Activated CD4-positive, alpha-beta T cell treated with anti-CD3 and anti-CD28 coated beads, Interleukin-2, Interleukin-4, amounts not matched to agents 100 ng/mL and 50 ng/mL, durations not matched to agents 16 hours and 8 hours (primary cell): ENCODE data around the gene UTP4.
A peak's percentile ranks its signal among the peaks of the same experiment; 100 is the strongest.

ENCODE experiments used
- DNase-seq: peaks from one replicate; pipeline ENCODE4 v3.0.0-alpha.2; 2020; ENCODE audit warnings: low spot score

UTP4 gene

GRCh38 chr16:69132424-69133252 lies at the start of gene UTP4, which contains the start of gene CHTF8:
TSS of gene UTP4 (plus strand) at chr16:69132649. CDS start at chr16:69133460, 811 bp downstream.
TSS of gene CHTF8 (minus strand) at chr16:69132588. CDS start at chr16:69121458, 11,130 bp downstream.
- peak; percentile 89 for DNase-seq

DNA sequence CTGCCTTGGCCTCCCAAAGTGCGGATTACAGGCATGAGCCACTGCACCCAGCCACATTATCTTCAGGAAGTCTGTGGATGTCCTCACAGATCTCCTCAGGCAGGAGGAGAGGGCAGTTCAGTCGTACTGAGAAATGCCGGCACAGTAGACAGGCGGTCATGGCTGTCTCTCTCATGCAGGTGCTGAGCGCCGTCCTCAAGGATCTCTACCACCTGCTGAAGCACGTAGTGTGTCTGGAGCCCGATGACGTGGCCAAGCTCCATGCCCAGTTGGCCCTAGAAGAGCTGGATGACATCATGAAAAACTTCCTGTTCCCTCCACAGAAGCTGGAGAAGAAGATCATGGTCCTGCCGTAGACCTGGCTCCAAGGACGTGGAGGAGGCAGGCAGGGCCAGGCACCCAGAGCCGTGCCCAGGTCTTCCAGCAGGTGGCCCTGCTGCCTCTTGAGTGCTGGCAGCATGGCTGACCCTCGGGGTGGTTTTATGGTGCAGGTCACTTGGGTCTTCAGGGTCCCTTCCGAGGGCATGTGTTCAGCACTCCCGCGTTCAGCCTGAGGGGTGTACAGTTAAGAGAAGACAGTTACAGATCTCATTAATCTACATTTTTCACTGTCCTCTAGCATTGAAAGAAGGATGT lies 49.0 kb upstream of the UTP4 start:
- no peak for DNase-seq

- DNase-seq = no peak
Observed at GRCh38 chr16:69084289-69084688, 48.2 kb upstream of the UTP4 start.

GRCh38 chr16:69085032-69085695 lies 47.3 kb upstream of the UTP4 start:
- no peak for DNase-seq

- no peak for DNase-seq
Observed at GRCh38 chr16:69087161-69087581, 45.3 kb upstream of the UTP4 start.

DNA sequence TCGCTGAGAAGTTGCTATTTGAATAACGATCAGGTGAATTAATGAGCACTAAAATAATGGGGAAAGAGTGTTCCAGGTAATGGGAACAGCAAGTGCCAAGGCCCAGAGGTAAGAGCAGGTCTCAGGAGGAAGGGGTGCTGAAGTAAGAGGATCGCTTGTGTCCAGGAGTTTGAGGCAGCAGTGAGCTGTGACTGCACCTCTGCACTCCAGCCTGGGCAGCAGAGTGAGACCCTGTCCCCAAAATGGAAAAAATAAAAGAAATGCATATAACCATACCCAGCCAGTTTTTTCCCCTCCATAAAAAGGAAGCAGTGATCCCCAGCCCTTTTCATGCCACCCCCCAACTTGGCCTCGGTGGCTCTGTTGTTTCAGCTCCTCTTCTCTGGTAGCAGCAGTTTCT lies 43.8 kb upstream of the UTP4 start:
- DNase-seq = no peak

- peak; percentile 82 for DNase-seq
Observed at GRCh38 chr16:69089091-69089910, 43.1 kb upstream of the UTP4 start.

DNA sequence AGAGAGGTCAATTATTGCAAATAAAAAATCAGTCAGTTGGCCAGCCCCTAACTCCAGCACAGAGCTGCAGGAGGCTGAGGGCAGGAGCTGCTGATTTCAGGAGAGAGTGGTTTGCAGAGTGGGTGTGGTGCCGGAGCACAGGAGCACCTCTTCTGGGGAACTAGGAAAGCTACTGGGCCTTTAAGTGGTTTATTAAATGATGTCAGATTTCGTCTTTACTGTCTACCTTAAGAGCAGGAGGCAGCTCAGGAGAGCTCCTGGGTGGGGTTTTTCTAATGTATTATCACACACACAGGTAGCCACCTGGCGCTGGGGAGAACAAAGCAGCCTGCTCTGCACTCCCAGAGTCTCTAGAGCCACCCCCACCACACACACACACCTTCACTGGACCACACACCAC lies 38.5 kb upstream of the UTP4 start:
- no peak for DNase-seq

GRCh38 chr16:69094501-69094900 lies 37.9 kb upstream of the UTP4 start:
- no peak for DNase-seq

DNA sequence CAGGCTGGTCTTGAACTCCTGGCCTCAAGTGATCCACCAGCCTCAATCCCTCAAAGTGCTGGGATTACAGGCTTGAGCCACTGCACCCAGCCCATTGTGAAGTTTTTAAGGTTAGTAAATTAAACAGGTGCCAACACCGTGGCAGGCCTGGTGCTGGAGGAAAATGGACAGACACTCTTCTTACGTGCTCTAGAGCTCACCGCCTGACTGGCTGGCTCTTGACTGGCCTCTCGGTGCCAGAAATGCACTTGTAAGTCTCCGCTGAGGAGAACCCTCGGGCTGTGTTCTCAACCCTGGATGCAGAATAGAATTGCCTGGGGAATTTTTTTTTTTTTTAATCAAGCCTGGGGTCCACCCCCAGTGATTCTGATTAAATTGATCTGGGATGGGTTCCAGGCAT lies 37.3 kb upstream of the UTP4 start:
- DNase-seq = no peak

DNA sequence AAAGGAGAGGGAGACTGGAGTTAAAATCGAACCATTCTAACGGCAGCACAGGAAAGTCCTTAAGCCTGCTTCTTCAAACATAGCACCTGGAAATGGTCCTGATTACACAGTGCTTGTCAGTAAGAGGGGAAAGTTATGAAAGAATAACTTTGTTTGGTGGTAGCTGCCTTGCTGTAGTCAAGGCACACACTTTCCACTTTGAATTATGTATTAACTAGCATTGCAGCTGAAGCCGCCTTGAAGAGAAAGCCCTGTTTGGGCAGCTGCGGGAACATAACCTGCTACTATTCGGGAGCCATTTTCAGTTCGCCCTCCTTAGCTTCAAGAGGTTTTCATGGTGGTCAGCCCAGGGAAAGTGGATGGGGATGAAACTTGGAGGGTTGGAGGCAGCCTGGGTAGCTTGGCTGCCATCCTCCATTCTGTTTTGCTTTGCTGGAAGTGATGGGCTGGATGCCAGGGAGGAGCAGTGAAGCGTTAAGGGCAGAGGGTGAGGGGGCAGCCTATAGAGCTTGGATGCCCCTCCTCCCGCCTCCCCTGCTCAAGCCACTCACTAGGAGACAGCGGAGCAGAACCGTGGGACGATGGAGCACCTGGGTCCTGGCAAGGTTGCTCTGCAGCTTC lies 32.3 kb upstream of the UTP4 start:
- DNase-seq = no peak

- peak; percentile 40 for DNase-seq
Observed at GRCh38 chr16:69105501-69106361, 26.7 kb upstream of the UTP4 start, which contains the start of gene HAS3. TSS of gene HAS3 (plus strand) at chr16:69105653. CDS start at chr16:69109396, 3,743 bp downstream.

DNA sequence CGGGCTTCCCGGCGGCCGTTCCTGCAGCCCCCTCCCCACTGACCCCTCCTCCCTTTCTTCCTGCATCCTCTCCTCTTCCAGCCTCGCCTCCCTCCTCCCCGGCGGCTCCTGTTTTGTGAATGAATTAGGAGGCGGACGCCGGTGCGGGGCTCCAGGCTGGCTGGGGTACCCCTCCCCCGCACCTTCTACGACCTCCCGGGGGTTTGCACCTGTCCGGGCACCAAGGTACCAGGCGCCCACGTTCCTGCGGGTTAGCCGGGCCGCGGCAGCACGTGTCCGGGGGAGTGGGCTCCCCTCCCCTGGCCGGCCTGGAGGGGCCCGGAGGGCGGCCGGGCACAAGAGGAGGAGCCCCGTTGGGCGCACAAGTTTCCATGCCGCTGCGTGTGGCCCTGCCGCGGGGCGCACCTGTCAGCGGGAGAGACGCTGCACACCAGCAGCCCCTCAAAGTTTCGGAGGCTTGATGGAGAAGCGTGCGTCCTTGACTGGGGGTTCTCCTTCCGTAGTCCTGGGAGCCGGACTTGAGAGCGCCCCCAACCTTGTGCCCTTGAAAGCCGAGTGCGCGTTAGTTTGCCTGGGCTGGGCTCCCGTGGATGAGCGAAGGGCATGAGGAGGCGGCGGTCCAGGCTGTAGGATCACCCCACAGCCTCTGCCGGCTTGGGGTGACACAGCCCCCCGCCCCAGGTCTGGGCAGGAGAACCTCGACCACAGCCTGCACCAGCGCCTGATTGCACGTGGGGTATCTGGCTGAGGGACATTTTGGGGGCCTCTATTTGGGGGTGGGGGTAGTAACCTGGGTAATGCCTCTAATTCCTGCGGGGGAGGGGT lies 25.7 kb upstream of the UTP4 start:
- DNase-seq = no peak

DNA sequence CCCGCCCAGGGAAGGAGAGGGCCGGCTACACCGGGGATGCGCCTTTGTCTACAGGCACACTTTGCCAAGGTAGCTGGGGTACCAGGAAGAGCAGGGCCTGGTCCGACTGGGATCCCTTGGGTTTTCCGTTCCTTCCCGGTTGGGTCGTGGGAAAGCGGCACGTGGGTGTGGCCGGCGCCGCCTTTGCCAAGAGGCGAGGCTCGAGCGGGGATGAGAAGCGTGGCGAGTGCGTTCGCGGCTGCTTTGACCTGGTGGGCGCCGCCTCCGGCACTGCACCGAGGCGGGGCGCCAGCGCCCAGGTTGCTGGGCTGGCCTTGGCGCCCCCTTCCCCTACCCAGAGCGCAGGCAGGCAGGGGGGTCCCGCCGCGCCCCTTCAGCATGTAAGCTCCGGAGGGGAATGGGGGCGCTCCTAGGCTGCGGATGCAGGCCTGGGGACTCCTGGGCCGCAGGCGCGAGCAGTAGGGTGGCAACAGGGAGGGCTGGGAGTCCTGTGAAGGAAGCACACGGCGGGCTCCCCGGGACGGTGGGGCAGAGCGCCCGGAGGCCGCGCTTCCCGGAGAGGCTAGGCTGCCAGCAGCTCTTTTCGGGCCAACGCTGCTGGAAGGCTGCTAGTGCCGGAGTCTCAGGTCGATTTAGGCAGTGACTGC lies 25.0 kb upstream of the UTP4 start:
- no peak for DNase-seq

DNA sequence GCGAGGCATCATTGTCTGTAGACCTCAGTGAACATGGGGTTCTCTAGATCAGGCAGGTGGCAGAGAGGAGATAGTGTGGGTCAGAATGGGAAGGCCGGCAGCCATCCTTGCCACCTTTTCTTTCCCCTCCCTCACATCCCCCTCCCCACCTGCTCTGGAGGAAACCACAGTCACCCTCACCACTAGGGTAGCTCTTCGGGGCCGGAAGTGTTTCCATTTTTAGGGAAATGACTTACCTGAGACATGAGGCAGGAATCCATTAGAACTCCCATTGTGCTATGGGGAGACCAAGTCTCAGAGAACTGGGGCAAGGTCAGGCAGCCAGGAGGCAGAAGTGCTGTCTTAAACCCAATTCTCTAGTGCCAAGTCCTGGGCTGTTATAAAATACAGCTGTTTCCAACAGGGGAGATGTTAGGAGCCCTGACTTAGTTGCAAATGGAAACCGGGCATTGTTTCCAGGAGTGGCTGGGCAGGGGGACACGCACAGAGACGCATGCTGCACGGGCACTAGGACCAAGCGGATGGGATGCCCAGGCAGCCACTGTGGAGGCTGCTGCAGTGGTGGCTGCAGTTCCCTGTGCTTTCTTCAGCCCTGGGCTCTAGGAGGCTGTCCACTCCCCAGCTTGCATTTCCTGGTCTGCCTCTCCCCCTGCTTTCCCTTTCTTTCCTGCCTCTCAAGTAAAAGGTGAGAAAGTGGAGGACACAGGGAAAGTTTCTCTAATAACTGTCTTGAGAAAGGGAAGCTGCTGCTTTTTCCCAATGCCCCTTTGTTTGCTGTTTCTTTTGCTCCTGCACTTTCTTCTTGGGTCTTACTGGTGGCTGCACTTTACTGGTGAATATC lies 24.2 kb upstream of the UTP4 start:
- no peak for DNase-seq

GRCh38 chr16:69108905-69109252 lies 23.6 kb upstream of the UTP4 start:
- DNase-seq = no peak

DNA sequence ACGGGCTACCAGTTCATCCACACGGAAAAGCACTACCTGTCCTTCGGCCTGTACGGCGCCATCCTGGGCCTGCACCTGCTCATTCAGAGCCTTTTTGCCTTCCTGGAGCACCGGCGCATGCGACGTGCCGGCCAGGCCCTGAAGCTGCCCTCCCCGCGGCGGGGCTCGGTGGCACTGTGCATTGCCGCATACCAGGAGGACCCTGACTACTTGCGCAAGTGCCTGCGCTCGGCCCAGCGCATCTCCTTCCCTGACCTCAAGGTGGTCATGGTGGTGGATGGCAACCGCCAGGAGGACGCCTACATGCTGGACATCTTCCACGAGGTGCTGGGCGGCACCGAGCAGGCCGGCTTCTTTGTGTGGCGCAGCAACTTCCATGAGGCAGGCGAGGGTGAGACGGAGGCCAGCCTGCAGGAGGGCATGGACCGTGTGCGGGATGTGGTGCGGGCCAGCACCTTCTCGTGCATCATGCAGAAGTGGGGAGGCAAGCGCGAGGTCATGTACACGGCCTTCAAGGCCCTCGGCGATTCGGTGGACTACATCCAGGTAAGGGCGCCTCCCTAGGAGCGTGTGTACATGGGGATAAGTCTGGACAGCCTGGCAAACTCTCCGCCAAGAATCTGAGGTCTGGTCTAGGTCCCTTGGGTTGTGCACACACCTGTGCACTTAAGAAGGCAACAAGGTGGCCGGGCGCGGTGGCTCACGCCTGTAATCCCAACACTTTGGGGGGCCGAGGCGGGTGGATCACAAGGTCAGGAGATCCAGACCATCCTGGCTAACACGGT lies 22.8 kb upstream of the UTP4 start:
- no peak for DNase-seq
